KMS-11 (cell line): ENCODE measurements around the gene MRC2.

ENCODE experiments used
- H2AFZ ChIP-seq: fragments of 200-600 bp; sonication (generic); 2 replicates; pipeline ENCODE4 v1.6.1; 2016; ENCODE audit warnings: antibody characterized with exemption, mixed run types, low read depth
- H3K27ac ChIP-seq: fragments of 200-600 bp; sonication (generic); 2 replicates; pipeline ENCODE4 v1.6.1; 2016; ENCODE audit warnings: mild to moderate bottlenecking, mixed run types
- H3K27me3 ChIP-seq: fragments of 200-600 bp; sonication (generic); 2 replicates; pipeline ENCODE4 v1.6.1; 2017; ENCODE audit warnings: mild to moderate bottlenecking, low read depth, mixed run types, moderate library complexity; ENCODE audit not compliant: insufficient read depth
- H3K36me3 ChIP-seq: fragments of 200-600 bp; sonication (generic); 2 replicates; pipeline ENCODE4 v1.6.1; 2017; ENCODE audit warnings: mild to moderate bottlenecking, mixed run types; ENCODE audit not compliant: insufficient read depth
- H3K4me1 ChIP-seq: fragments of 200-600 bp; sonication (generic); 2 replicates; pipeline ENCODE4 v1.6.1; 2016; ENCODE audit warnings: mild to moderate bottlenecking, low read depth, mixed run types; ENCODE audit not compliant: poor library complexity, severe bottlenecking
- H3K4me2 ChIP-seq: fragments of 200-600 bp; sonication (generic); 2 replicates; pipeline ENCODE4 v1.7.0; 2016; ENCODE audit warnings: mild to moderate bottlenecking, mixed run types
- H3K4me3 ChIP-seq: fragments of 200-600 bp; sonication (generic); IDR thresholded peaks from 2 replicates; pipeline ENCODE4 v1.6.1; 2017; ENCODE audit warnings: low read depth, low read length, mixed read lengths; ENCODE audit not compliant: insufficient read depth
- H3K79me2 ChIP-seq: fragments of 200-600 bp; sonication (generic); 2 replicates; pipeline ENCODE4 v1.6.1; 2016; ENCODE audit warnings: low read depth, mixed run types; ENCODE audit not compliant: insufficient read depth
- H3K9ac ChIP-seq: fragments of 200-600 bp; sonication (generic); 2 replicates; pipeline ENCODE4 v1.6.1; 2016; ENCODE audit warnings: mild to moderate bottlenecking, mixed run types
- H4K20me1 ChIP-seq: fragments of 200-600 bp; sonication (generic); 2 replicates; pipeline ENCODE4 v1.6.1; 2016; ENCODE audit warnings: mild to moderate bottlenecking, mixed run types; ENCODE audit not compliant: insufficient read depth
- TF ChIP-seq, protein P1 (sequence below): fragments of 200-600 bp; sonication (generic); conservative IDR thresholded peaks from 2 replicates; pipeline ENCODE4 v1.6.1; 2017; ENCODE audit warnings: low read depth, mild to moderate bottlenecking, antibody characterized with exemption, low read length, moderate library complexity, mixed read lengths

The MRC2 gene

DNA sequence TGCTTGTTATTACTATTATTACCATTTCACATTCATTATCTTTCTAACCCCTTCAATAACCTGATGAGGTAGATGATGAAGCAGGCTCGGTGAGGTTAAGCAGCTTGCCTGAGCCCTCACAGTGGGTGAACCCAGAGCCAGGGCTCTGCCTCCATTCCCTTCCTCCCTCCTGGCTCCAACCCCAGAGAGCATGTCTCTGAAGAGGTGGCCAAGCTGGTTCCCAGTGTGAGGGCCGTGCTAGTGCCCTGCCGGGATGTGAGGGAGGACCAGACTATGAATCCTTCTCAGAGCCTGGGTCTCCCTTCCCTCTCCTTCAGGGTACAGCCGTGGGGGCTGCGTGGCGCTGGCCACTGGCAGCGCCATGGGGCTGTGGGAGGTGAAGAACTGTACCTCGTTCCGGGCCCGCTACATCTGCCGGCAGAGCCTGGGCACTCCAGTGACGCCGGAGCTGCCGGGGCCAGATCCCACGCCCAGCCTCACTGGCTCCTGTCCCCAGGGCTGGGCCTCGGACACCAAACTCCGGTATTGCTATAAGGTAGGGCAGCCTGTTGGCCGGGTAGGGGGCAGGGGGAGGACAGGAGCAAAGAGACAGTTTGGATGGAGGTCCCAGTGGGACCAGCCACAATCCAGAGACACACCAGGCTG is 49.6 kb downstream of the MRC2 start:
- Histone ChIP-seq H3K36me3 (no peaks in the 10 kb centered on the region), H2AFZ (no peak overlapping the region), H3K4me2 (no peak overlapping the region), H3K27ac (no peak overlapping the region), H4K20me1 (no peaks in the 10 kb centered on the region), H3K79me2 (no peaks in the 10 kb centered on the region), H3K4me1 (no peaks in the 10 kb centered on the region), H3K27me3 (no peaks in the 10 kb centered on the region; the same call in 1 of the 2 replicates), H3K9ac (no peak overlapping the region), H3K4me3 (no peak overlapping the region)
- TF ChIP-seq, protein P1, sequence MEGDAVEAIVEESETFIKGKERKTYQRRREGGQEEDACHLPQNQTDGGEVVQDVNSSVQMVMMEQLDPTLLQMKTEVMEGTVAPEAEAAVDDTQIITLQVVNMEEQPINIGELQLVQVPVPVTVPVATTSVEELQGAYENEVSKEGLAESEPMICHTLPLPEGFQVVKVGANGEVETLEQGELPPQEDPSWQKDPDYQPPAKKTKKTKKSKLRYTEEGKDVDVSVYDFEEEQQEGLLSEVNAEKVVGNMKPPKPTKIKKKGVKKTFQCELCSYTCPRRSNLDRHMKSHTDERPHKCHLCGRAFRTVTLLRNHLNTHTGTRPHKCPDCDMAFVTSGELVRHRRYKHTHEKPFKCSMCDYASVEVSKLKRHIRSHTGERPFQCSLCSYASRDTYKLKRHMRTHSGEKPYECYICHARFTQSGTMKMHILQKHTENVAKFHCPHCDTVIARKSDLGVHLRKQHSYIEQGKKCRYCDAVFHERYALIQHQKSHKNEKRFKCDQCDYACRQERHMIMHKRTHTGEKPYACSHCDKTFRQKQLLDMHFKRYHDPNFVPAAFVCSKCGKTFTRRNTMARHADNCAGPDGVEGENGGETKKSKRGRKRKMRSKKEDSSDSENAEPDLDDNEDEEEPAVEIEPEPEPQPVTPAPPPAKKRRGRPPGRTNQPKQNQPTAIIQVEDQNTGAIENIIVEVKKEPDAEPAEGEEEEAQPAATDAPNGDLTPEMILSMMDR, result no peak

DNA sequence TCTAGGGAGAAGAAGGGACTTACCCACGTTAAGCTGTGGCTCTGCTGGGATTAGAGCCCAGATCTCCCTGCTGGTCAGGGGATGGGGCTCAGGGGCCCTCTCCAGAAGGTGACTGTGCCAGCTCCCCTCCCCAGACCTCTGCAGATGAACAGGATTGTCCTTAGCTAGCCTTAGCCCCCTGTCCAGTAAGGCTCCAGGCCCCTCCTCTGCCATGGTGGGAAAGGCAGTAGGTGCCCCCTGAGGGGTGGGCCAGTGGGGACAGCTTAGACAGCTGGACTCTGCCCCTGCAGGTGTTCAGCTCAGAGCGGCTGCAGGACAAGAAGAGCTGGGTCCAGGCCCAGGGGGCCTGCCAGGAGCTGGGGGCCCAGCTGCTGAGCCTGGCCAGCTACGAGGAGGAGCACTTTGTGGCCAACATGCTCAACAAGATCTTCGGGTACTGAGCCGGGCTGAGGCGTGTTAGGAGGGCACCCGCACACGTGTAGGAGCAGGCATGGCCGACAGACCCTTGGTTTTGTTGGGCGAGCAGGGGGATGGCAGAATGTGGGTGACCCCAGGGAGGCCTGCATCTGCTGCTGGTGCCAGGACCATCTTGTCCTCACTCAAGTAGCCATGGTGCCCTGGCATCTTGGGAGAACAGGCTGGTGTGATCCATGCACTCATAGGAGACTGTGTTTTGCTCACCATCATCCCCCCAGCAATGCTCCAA is 50.9 kb downstream of the MRC2 start:
- no peak overlapping the region for H2AFZ ChIP-seq
- H3K4me2 ChIP-seq, result no peak overlapping the region
- no peak overlapping the region for H3K4me3 ChIP-seq
- H3K4me1 ChIP-seq, result no peaks in the 10 kb centered on the region
- no peak overlapping the region for H3K27ac ChIP-seq
- H3K9ac ChIP-seq, result no peak overlapping the region
- H3K27me3 ChIP-seq, result no peaks in the 10 kb centered on the region; the same call in 1 of the 2 replicates
- H4K20me1 ChIP-seq, result no peaks in the 10 kb centered on the region
- no peaks in the 10 kb centered on the region for H3K79me2 ChIP-seq
- no peaks in the 10 kb centered on the region for H3K36me3 ChIP-seq
- TF ChIP-seq, protein P1, result no peak

DNA sequence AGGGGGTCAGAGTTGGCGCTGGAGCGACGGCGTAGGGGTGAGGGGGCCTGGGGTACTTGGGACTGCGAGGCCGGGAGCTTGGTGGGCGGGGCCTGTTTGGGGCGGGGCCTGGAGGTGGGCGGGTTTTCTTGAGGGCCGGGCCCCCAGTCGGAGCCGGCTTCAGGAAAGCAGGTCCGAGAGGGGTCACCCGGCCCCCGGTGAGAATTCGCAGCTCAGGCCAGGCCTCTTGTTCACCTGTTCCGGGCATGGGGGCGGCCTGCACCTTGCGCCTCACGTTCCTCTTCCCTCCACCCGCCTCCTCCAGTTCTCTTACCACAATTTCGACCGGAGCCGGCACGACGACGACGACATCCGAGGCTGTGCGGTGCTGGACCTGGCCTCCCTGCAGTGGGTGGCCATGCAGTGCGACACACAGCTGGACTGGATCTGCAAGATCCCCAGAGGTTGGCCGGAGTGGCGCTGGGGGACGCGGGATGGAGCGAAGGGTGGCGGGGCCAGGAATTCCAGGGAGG is 52.5 kb downstream of the MRC2 start:
- Histone ChIP-seq H3K4me2 (no peak overlapping the region), H3K9ac (no peak overlapping the region), H2AFZ (no peak overlapping the region), H3K4me1 (no peaks in the 10 kb centered on the region), H3K36me3 (no peaks in the 10 kb centered on the region), H3K79me2 (no peaks in the 10 kb centered on the region), H3K27me3 (no peaks in the 10 kb centered on the region; the same call in 1 of the 2 replicates), H3K4me3 (no peak overlapping the region), H3K27ac (no peak overlapping the region), H4K20me1 (no peaks in the 10 kb centered on the region)
- TF ChIP-seq, protein P1, result no peak

DNA sequence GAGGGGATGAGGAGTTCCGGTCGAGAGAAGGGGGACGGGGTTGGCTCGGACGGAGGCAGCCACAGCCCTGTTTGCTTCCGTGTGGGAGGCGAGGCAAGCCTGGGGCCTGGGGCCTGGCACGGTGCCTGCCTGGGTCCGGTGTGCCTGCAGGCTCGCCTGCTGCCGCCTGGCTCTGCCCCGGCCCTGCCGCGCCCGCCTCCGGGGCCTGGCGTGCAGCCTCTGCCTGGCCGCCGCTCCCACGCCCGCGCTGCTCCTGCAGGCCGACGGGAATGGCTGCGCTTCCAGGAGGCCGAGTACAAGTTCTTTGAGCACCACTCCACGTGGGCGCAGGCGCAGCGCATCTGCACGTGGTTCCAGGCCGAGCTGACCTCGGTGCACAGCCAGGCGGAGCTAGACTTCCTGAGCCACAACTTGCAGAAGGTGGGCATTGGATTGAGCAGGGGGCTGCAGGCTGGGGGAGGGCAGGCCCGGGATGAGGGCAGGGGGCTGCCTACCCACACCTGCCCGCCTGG is 53.1 kb downstream of the MRC2 start:
- Histone ChIP-seq H3K9ac (no peak overlapping the region), H3K4me2 (no peak overlapping the region), H3K27ac (no peak overlapping the region)

More for the DNA sequence above, 53.1 kb downstream of the MRC2 start:
- Histone ChIP-seq H3K79me2 (no peaks in the 10 kb centered on the region), H3K27me3 (no peaks in the 10 kb centered on the region), H2AFZ (no peak overlapping the region), H3K36me3 (no peaks in the 10 kb centered on the region), H3K4me3 (no peak overlapping the region), H3K4me1 (no peaks in the 10 kb centered on the region), H4K20me1 (no peaks in the 10 kb centered on the region)
- TF ChIP-seq, protein P1, result no peak
